Liver (tissue), 9 donors: ENCODE results near the gene SDF4. TPM values are rescaled to one million over a fixed set of nuclear protein-coding genes. Genes with fewer than 3 reads are reported as not detected.

ENCODE experiments used
- DNase-seq: peaks from one replicate; pipeline ENCODE4 v3.0.0-alpha.2; 2017; ENCODE audit warnings: low spot score
- H3K27ac ChIP-seq, 2 donors: one replicate each; pipeline ENCODE4 v1.7.0; 2013; ENCODE audit warnings: inconsistent platforms in 2 of 2, low read length in 2 of 2, control low read depth in 1 of 2, low read depth in 1 of 2, mild to moderate bottlenecking in 1 of 2
- H3K27me3 ChIP-seq, 4 donors: one replicate each; pipeline versions ENCODE4 v1.6.1 to v1.7.0; 2013; ENCODE audit warnings: low read length in 3 of 4, inconsistent platforms in 1 of 4, mild to moderate bottlenecking in 1 of 4, moderate library complexity in 1 of 4; ENCODE audit not compliant: control insufficient read depth in 4 of 4, insufficient read depth in 4 of 4
- H3K36me3 ChIP-seq, 4 donors: one replicate each; pipeline versions ENCODE4 v1.6.1 to v1.7.0; 2013; ENCODE audit warnings: low read length in 3 of 4, mild to moderate bottlenecking in 3 of 4, low read depth in 1 of 4, moderate library complexity in 1 of 4; ENCODE audit not compliant: control insufficient read depth in 4 of 4, insufficient read depth in 3 of 4
- H3K4me1 ChIP-seq, 4 donors: one replicate each; pipeline versions ENCODE4 v1.6.1 to v1.7.0; 2013; ENCODE audit warnings: low read length in 3 of 4, mild to moderate bottlenecking in 3 of 4, moderate library complexity in 1 of 4; ENCODE audit not compliant: control insufficient read depth in 4 of 4, insufficient read depth in 4 of 4
- H3K4me3 ChIP-seq, 3 donors: one replicate each; pipeline versions ENCODE4 v1.6.1 to v1.7.0; 2013; ENCODE audit warnings: low read length in 3 of 3, control low read depth in 1 of 3, low read depth in 1 of 3, mild to moderate bottlenecking in 1 of 3
- H3K9ac ChIP-seq, 2 donors: one replicate each; pipeline ENCODE4 v1.7.0; 2013; ENCODE audit warnings: low read length in 2 of 2, mild to moderate bottlenecking in 2 of 2, moderate library complexity in 2 of 2, control low read depth in 1 of 2, low read depth in 1 of 2
- H3K9me3 ChIP-seq, 4 donors: one replicate each; pipeline versions ENCODE4 v1.6.1 to v1.7.0; 2013; ENCODE audit warnings: low read length in 3 of 4; ENCODE audit not compliant: control insufficient read depth in 4 of 4
- EGR1 ChIP-seq, 2 donors: IDR thresholded peaks; 2 replicates each; pipeline ENCODE4 v1.6.1; 2016 to 2018; ENCODE audit warnings: antibody characterized with exemption in 2 of 2, low read depth in 2 of 2
- FOXA1 ChIP-seq: IDR thresholded peaks from 2 replicates; pipeline ENCODE4 v1.6.1; 2016; ENCODE audit warnings: antibody characterized with exemption
- FOXA2 ChIP-seq: IDR thresholded peaks from 2 replicates; pipeline ENCODE4 v1.6.1; 2016; ENCODE audit warnings: antibody characterized with exemption
- GABPA ChIP-seq, 2 donors: IDR thresholded peaks in 1 of 2; conservative IDR thresholded peaks in 1 of 2; 2 replicates each; pipeline ENCODE4 v1.6.1; 2016; ENCODE audit warnings: antibody characterized with exemption in 2 of 2, mild to moderate bottlenecking in 1 of 2, moderate library complexity in 1 of 2
- HNF4A ChIP-seq, 2 donors: conservative IDR thresholded peaks; 2 replicates each; pipeline ENCODE4 v1.6.1; 2016; ENCODE audit warnings: antibody characterized with exemption in 2 of 2, mild to moderate bottlenecking in 2 of 2
- HNF4G ChIP-seq: IDR thresholded peaks from 2 replicates; pipeline ENCODE4 v1.6.1; 2016; ENCODE audit warnings: antibody characterized with exemption
- JUND ChIP-seq, 2 donors: IDR thresholded peaks; 2 replicates each; pipeline ENCODE4 v1.6.1; 2016; ENCODE audit warnings: antibody characterized with exemption in 2 of 2
- NR2F2 ChIP-seq: IDR thresholded peaks from 2 replicates; pipeline ENCODE4 v1.6.1; 2016; ENCODE audit warnings: antibody characterized with exemption
- RAD21 ChIP-seq, 2 donors: IDR thresholded peaks; 2 replicates each; pipeline ENCODE4 v1.6.1; 2016; ENCODE audit warnings: antibody characterized with exemption in 2 of 2, mild to moderate bottlenecking in 2 of 2
- RXRA ChIP-seq, 2 donors: IDR thresholded peaks; 2 replicates each; pipeline ENCODE4 v1.6.1; 2017 to 2018; ENCODE audit warnings: antibody characterized with exemption in 2 of 2, mild to moderate bottlenecking in 1 of 2
- SP1 ChIP-seq: IDR thresholded peaks from 2 replicates; pipeline ENCODE4 v1.6.1; 2018; ENCODE audit warnings: antibody characterized with exemption, mild to moderate bottlenecking
- TAF1 ChIP-seq: conservative IDR thresholded peaks from 2 replicates; pipeline ENCODE4 v1.6.1; 2016; ENCODE audit warnings: antibody characterized with exemption, mild to moderate bottlenecking
- YY1 ChIP-seq: IDR thresholded peaks from 2 replicates; pipeline ENCODE4 v1.6.1; 2016; ENCODE audit warnings: antibody characterized with exemption, mild to moderate bottlenecking
- WGBS: extraction: QIAGEN DNeasy Blood & Tissue Kit; methylation state at CpG from one replicate; pipeline ENCODE4 v1.1.7; 2013; 5-methylcytosine and 5-hydroxymethylcytosine counted together
- polyA plus RNA-seq, 2 donors: library from polyadenylated mRNA; stranded (reverse) in 1 of 2; unstranded in 1 of 2; fragments of 200-250 nt in 1 of 2; fragments of >200 nt in 1 of 2; fragmentation: Nextera tagmentation in 1 of 2; extraction: Ambion mirVana in 1 of 2; gene quantifications; one replicate each; pipeline versions ENCODE4 v1.2.1 to v1.2.3, GENCODE V29; 2013 to 2015
- total RNA-seq, 2 donors: library from RNA; depleted of rRNA; stranded (reverse); fragments of >200 nt; gene quantifications; one replicate each; pipeline ENCODE4 v1.2.3, GENCODE V29; 2014
- TF ChIP-seq, protein P1 (sequence below): IDR thresholded peaks from 2 replicates; pipeline ENCODE4 v1.6.1; 2016; ENCODE audit warnings: antibody characterized with exemption
- TF ChIP-seq, protein P2 (sequence below): IDR thresholded peaks from 2 replicates; pipeline ENCODE4 v1.6.1; 2016; ENCODE audit warnings: antibody characterized with exemption, mild to moderate bottlenecking
- TF ChIP-seq, protein P3 (sequence below): IDR thresholded peaks from 2 replicates; pipeline ENCODE4 v1.6.1; 2016; ENCODE audit warnings: antibody characterized with exemption
- TF ChIP-seq, protein P4 (sequence below): IDR thresholded peaks from 2 replicates; pipeline ENCODE4 v1.6.1; 2016; ENCODE audit warnings: antibody characterized with exemption
- TF ChIP-seq, protein P5 (sequence below): fragments of 150-350 bp; IDR thresholded peaks from 2 replicates; pipeline ENCODE4 v1.5.1; 2017; ENCODE audit warnings: improper control_type of control experiment, low read depth, low read length; ENCODE audit not compliant: missing input control
- donor health status: healthy.
- donor health status: healthy.
- donor health status: healthy.
- donor health status: healthy.
- donor health status: healthy.

SDF4 gene
- total and polyA plus RNA-seq, 4 donors: 48.7 to 180 (median 75.9) TPM

DNA sequence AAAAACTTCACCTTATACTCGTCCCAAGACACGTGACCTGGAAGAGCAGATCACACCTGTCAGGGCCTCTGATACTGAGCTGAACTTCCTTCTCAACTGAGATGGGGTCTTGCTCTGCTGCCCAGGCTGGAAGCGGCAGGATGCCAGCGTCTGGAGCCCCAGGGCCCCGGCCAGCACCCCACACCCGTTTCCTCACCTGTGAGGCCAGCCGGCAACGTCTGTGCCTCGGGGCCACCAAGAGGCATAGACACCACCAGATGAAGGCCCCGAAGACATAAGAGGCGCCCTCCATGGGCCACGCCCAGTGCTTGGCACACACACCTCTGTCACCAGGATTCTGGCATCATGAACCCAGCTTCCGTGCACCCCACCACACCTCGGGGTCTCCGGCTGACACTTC lies 8.5 kb downstream of the SDF4 start:
- WGBS: 97% methylated on average over 15 of the region's 15 CpGs
- Histone ChIP-seq H3K36me3 (peaks cover 20 to 73% (median 35%) of the 10 kb centered on the region in 4 donors), H3K4me3 (no peak overlapping the region), H3K27me3 (no peaks in the 10 kb centered on the region), H3K4me1 (no peaks in the 10 kb centered on the region), H3K9ac (no peak overlapping the region), H3K27ac (no peak overlapping the region), H3K9me3 (no peaks in the 10 kb centered on the region)
- no peak for TF ChIP-seq HNF4G
- TF ChIP-seq FOXA1: no peak
- no peak for TF ChIP-seq TAF1
- TF ChIP-seq, protein P1, sequence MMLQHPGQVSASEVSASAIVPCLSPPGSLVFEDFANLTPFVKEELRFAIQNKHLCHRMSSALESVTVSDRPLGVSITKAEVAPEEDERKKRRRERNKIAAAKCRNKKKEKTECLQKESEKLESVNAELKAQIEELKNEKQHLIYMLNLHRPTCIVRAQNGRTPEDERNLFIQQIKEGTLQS: no peak
- TF ChIP-seq, protein P2, sequence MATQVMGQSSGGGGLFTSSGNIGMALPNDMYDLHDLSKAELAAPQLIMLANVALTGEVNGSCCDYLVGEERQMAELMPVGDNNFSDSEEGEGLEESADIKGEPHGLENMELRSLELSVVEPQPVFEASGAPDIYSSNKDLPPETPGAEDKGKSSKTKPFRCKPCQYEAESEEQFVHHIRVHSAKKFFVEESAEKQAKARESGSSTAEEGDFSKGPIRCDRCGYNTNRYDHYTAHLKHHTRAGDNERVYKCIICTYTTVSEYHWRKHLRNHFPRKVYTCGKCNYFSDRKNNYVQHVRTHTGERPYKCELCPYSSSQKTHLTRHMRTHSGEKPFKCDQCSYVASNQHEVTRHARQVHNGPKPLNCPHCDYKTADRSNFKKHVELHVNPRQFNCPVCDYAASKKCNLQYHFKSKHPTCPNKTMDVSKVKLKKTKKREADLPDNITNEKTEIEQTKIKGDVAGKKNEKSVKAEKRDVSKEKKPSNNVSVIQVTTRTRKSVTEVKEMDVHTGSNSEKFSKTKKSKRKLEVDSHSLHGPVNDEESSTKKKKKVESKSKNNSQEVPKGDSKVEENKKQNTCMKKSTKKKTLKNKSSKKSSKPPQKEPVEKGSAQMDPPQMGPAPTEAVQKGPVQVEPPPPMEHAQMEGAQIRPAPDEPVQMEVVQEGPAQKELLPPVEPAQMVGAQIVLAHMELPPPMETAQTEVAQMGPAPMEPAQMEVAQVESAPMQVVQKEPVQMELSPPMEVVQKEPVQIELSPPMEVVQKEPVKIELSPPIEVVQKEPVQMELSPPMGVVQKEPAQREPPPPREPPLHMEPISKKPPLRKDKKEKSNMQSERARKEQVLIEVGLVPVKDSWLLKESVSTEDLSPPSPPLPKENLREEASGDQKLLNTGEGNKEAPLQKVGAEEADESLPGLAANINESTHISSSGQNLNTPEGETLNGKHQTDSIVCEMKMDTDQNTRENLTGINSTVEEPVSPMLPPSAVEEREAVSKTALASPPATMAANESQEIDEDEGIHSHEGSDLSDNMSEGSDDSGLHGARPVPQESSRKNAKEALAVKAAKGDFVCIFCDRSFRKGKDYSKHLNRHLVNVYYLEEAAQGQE: no peak
- TF ChIP-seq SP1: no peak
- no peak for TF ChIP-seq EGR1 (IDR thresholded peaks at IDR 0.05; ENCODE audit: low read depth in 2 of 2)
- DNase-seq: no peak

DNA sequence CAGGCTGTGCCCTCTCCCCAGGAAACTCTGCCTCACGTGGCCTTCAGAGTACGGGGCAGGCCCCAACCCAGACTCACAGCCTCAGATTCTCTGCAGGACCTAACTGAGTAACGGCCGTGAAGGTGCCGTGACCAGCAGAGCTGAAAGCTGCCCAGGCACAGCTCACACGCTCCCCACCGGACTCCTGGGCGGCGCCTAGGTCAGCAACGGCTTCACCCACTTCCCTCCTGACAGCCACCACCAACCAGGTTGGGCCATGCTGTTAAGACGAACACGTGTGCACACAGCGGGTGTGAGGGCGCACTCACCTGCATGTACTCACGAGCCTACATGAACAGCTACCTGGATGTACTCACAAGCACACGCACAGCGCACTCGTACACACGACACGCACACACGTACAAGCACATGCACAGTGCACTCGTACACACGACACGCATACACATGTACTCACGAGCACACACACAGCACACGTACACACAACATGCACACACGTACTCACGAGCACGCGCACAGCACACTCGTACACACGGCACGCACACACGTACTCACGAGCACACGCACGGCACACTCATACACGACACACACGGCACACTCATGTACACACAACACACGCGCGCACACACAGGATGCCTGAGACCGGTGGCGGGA lies 9.1 kb downstream of the SDF4 start:
- Histone ChIP-seq H3K4me1 (no peaks in the 10 kb centered on the region), H3K27me3 (no peaks in the 10 kb centered on the region), H3K9ac (no peak overlapping the region), H3K9me3 (no peaks in the 10 kb centered on the region), H3K36me3 (peaks cover 21 to 73% (median 38%) of the 10 kb centered on the region in 4 donors), H3K27ac (no peak overlapping the region), H3K4me3 (no peak overlapping the region)
- TF ChIP-seq FOXA2: no peak
- TF ChIP-seq, protein P2: no peak
- TF ChIP-seq NR2F2: no peak
- TF ChIP-seq HNF4G: no peak
- no peak for TF ChIP-seq FOXA1
- TF ChIP-seq JUND (IDR thresholded peaks at IDR 0.05): no peak
- TF ChIP-seq, protein P3, sequence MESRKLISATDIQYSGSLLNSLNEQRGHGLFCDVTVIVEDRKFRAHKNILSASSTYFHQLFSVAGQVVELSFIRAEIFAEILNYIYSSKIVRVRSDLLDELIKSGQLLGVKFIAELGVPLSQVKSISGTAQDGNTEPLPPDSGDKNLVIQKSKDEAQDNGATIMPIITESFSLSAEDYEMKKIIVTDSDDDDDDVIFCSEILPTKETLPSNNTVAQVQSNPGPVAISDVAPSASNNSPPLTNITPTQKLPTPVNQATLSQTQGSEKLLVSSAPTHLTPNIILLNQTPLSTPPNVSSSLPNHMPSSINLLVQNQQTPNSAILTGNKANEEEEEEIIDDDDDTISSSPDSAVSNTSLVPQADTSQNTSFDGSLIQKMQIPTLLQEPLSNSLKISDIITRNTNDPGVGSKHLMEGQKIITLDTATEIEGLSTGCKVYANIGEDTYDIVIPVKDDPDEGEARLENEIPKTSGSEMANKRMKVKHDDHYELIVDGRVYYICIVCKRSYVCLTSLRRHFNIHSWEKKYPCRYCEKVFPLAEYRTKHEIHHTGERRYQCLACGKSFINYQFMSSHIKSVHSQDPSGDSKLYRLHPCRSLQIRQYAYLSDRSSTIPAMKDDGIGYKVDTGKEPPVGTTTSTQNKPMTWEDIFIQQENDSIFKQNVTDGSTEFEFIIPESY: no peak
- TF ChIP-seq RAD21 (IDR thresholded peaks at IDR 0.05): no peak
- no peak for TF ChIP-seq RXRA (IDR thresholded peaks at IDR 0.05)
- TF ChIP-seq GABPA (IDR thresholded peaks at IDR 0.05 in 1 of 2, conservative IDR thresholded peaks at IDR 0.05 in 1 of 2): no peak
- TF ChIP-seq, protein P1: no peak
- no peak for TF ChIP-seq HNF4A (conservative IDR thresholded peaks at IDR 0.05)
- TF ChIP-seq, protein P4, sequence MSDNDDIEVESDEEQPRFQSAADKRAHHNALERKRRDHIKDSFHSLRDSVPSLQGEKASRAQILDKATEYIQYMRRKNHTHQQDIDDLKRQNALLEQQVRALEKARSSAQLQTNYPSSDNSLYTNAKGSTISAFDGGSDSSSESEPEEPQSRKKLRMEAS: no peak
- TF ChIP-seq, protein P5, sequence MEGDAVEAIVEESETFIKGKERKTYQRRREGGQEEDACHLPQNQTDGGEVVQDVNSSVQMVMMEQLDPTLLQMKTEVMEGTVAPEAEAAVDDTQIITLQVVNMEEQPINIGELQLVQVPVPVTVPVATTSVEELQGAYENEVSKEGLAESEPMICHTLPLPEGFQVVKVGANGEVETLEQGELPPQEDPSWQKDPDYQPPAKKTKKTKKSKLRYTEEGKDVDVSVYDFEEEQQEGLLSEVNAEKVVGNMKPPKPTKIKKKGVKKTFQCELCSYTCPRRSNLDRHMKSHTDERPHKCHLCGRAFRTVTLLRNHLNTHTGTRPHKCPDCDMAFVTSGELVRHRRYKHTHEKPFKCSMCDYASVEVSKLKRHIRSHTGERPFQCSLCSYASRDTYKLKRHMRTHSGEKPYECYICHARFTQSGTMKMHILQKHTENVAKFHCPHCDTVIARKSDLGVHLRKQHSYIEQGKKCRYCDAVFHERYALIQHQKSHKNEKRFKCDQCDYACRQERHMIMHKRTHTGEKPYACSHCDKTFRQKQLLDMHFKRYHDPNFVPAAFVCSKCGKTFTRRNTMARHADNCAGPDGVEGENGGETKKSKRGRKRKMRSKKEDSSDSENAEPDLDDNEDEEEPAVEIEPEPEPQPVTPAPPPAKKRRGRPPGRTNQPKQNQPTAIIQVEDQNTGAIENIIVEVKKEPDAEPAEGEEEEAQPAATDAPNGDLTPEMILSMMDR: no peak
- TF ChIP-seq EGR1 (IDR thresholded peaks at IDR 0.05; ENCODE audit: low read depth in 2 of 2): no peak
- no peak for TF ChIP-seq TAF1
- no peak for TF ChIP-seq YY1
- no peak for DNase-seq
- 95% methylated on average over 44 of the region's 44 CpGs for WGBS
